Pons (tissue), 1 donor: ENCODE measurements around the gene SCD5.

ENCODE experiments used
- DNase-seq: peaks from one replicate; pipeline ENCODE4 v3.0.0-alpha.2; 2016; ENCODE audit warnings: low spot score

SCD5 gene

GRCh38 chr4:82691431-82691830 lies 107.2 kb downstream of the SCD5 start:
- DNase-seq, result no peak

GRCh38 chr4:82688091-82688795 lies 110.4 kb downstream of the SCD5 start:
- no peak for DNase-seq

- DNase-seq, result no peak
These were observed 111.1 kb downstream of the SCD5 start for GRCh38 chr4:82687531-82687930.

GRCh38 chr4:82681754-82682153 lies 116.8 kb downstream of the SCD5 start:
- DNase-seq, result no peak

- no peak for DNase-seq
These were observed 117.8 kb downstream of the SCD5 start for GRCh38 chr4:82680834-82681233.

GRCh38 chr4:82679531-82679930 lies 119.1 kb downstream of the SCD5 start:
- DNase-seq, result no peak

GRCh38 chr4:82678051-82678450 lies 120.5 kb downstream of the SCD5 start:
- no peak for DNase-seq

GRCh38 chr4:82677327-82677726 lies 121.3 kb downstream of the SCD5 start:
- no peak for DNase-seq

- DNase-seq, result no peak
These were observed 130.7 kb downstream of the SCD5 start for GRCh38 chr4:82667761-82668480.

GRCh38 chr4:82666970-82667665 lies 131.5 kb downstream of the SCD5 start:
- DNase-seq, result no peak

GRCh38 chr4:82661181-82661992 lies 137.2 kb downstream of the SCD5 start:
- no peak for DNase-seq

GRCh38 chr4:82652062-82652461 lies 146.5 kb downstream of the SCD5 start:
- no peak for DNase-seq

- no peak for DNase-seq
These were observed 147.7 kb downstream of the SCD5 start for GRCh38 chr4:82650868-82651267.

- DNase-seq, result no peak
These were observed 150.2 kb downstream of the SCD5 start for GRCh38 chr4:82648356-82648755.

GRCh38 chr4:82645936-82646565 lies 152.5 kb downstream of the SCD5 start:
- no peak for DNase-seq

- no peak for DNase-seq
These were observed 153.9 kb downstream of the SCD5 start for GRCh38 chr4:82644734-82645126.

GRCh38 chr4:82643994-82644733 lies 154.4 kb downstream of the SCD5 start:
- no peak for DNase-seq

- DNase-seq, result no peak
These were observed 156.3 kb downstream of the SCD5 start for GRCh38 chr4:82642331-82642730.

GRCh38 chr4:82640540-82640939 lies 158.1 kb downstream of the SCD5 start:
- no peak for DNase-seq

GRCh38 chr4:82639971-82640370 lies 158.6 kb downstream of the SCD5 start:
- no peak for DNase-seq

- DNase-seq, result no peak
These were observed 160.1 kb downstream of the SCD5 start for GRCh38 chr4:82638479-82638878.
